K562 (cell line): Measurements from ENCODE around the gene STXBP5L.

ENCODE experiments used
- CBX2 ChIP-seq: fragments of 200-600 bp; sonication (generic); IDR thresholded peaks from one replicate; pipeline ENCODE4 v1.6.1; 2012; ENCODE audit warnings: mild to moderate bottlenecking, low read length, inconsistent platforms; ENCODE audit not compliant: insufficient read depth, poor library complexity, severe bottlenecking
- CEBPB ChIP-seq: fragments of 450-650 bp; IDR thresholded peaks from 2 replicates; pipeline ENCODE4 v1.6.1; 2016; ENCODE audit warnings: missing genetic modification characterization, missing compliant biosample characterization
- CTCF ChIP-seq, 3 experiments: IDR thresholded peaks in 2 of 3; conservative IDR thresholded peaks in 1 of 3; 2 replicates each; pipeline ENCODE4 v1.5.1; 2011 to 2012; ENCODE audit warnings: low read length in 3 of 3, mild to moderate bottlenecking in 3 of 3, control low read depth in 2 of 3, improper control_type of control experiment in 1 of 3, inconsistent platforms in 1 of 3, low read depth in 1 of 3, mixed read lengths in 1 of 3, moderate library complexity in 1 of 3; ENCODE audit not compliant: insufficient read depth in 2 of 3
- EZH2 ChIP-seq: IDR thresholded peaks from 2 replicates; pipeline ENCODE4 v1.6.1; 2012; ENCODE audit warnings: low read depth, mild to moderate bottlenecking, inconsistent platforms, low read length, borderline replicate concordance
- FOXK1 ChIP-seq: sonication (generic); formaldehyde crosslinking; IDR thresholded peaks from 2 replicates; pipeline ENCODE4 v1.8.0; 2022; ENCODE audit warnings: missing genetic modification reagents, mild to moderate bottlenecking, borderline replicate concordance
- PHF8 ChIP-seq: fragments of 200-600 bp; sonication (generic); IDR thresholded peaks from 2 replicates; pipeline ENCODE4 v1.6.1; 2012; ENCODE audit warnings: mixed run types, mild to moderate bottlenecking, inconsistent platforms, low read length, moderate library complexity, borderline replicate concordance
- TAF1 ChIP-seq: IDR thresholded peaks from 2 replicates; pipeline ENCODE4 v1.6.1; 2011; ENCODE audit warnings: mild to moderate bottlenecking, low read length, moderate library complexity; ENCODE audit not compliant: insufficient read depth, control insufficient read depth, severe bottlenecking; ENCODE audit errors: extremely low read depth
- TCF7L2 ChIP-seq: fragments of 150-350 bp; IDR thresholded peaks from 2 replicates; pipeline ENCODE4 v1.6.1; 2016; ENCODE audit warnings: low read depth, mild to moderate bottlenecking, low read length, moderate library complexity
- ZBTB26 ChIP-seq: fragments of 450-650 bp; formaldehyde crosslinking; IDR thresholded peaks from 2 replicates; pipeline ENCODE4 v1.4.0; 2022; ENCODE audit warnings: missing genetic modification characterization
- ZBTB8A ChIP-seq: fragments of 450-650 bp; IDR thresholded peaks from 2 replicates; pipeline ENCODE4 v1.6.1; 2018; ENCODE audit warnings: mild to moderate bottlenecking, moderate library complexity; ENCODE audit not compliant: partially characterized antibody
- ZNF318 ChIP-seq, 2 experiments: fragments of 450-650 bp; IDR thresholded peaks; 2 replicates each; pipeline ENCODE4 v1.6.1; 2016; ENCODE audit warnings: mild to moderate bottlenecking in 2 of 2, borderline replicate concordance in 1 of 2, low read depth in 1 of 2, moderate library complexity in 1 of 2
- ZNF778 ChIP-seq: fragments of 450-650 bp; formaldehyde crosslinking; IDR thresholded peaks from 2 replicates; pipeline ENCODE4 v1.4.0; 2020; ENCODE audit warnings: mild to moderate bottlenecking, moderate library complexity

GRCh38 chr3:120988994-120989393 is 81.0 kb downstream of the STXBP5L start:
- no peak for TF ChIP-seq ZBTB26 (CRISPR knock-in tag)
- no peak for TF ChIP-seq EZH2
- TF ChIP-seq TCF7L2 = no peak
- no peak for TF ChIP-seq CEBPB (tag)
- TF ChIP-seq CTCF (IDR thresholded peaks at IDR 0.05 in 2 of 3, conservative IDR thresholded peaks at IDR 0.05 in 1 of 3; ENCODE audit: insufficient read depth in 2 of 3, low read depth in 1 of 3, low read length in 3 of 3) = no peak
- TF ChIP-seq ZBTB8A = no peak
- TF ChIP-seq FOXK1 (CRISPR knock-in tag) = no peak
- no peak for TF ChIP-seq ZNF318 (IDR thresholded peaks at IDR 0.05; ENCODE audit: borderline replicate concordance in 1 of 2, low read depth in 1 of 2)
- no peak for TF ChIP-seq CBX2
- no peak for TF ChIP-seq TAF1
- no peak for TF ChIP-seq PHF8
- TF ChIP-seq ZNF778 = no peak
